HG03565 (cell line): ENCODE results near the gene KLHDC7A.

Experiments
- ATAC-seq: cut with Tn5 transposase; IDR thresholded peaks from one replicate; pipeline ENCODE4 v1.9.1; 2021; ENCODE audit warnings: mild to moderate bottlenecking, moderate library complexity; ENCODE audit not compliant: unreplicated experiment

The KLHDC7A gene

DNA sequence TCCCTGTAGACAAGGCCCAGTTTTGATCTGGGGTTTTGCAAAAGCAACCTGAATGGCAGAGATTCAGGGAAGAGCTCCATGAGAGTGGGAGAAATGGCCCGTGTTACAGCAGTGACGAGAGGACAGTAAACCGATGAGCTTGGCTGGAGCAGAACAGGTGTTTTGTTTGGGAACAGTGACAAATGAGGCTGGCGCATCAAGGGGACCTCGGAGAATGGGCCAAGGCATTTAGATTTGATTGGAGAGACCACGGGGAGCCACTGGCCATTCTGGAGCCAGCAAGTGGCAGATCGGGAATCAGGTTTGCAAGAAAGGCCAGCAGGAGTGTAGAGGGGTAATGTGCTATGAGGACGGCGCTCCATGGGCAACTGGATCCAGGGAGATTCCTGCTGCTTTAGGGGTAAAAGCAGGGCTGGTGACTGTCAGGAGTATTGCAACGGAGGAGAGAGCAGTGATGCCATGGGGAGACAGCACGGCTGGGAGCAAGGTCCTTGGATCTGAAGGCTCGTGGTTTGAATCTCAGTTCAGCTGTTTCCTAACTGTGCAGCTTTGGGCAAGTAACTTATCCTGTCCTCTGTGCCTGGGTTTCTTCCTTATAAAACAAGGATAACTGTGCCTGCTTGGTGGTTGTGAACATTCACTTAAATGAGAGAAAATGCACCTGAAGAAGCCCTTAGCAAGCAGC is 9.9 kb upstream of the KLHDC7A start:
- no peak for ATAC-seq

- ATAC-seq = no peak
These were observed 7.4 kb upstream of the KLHDC7A start for GRCh38 chr1:18473195-18473815.

- ATAC-seq = no peak
These were observed 6.1 kb upstream of the KLHDC7A start for GRCh38 chr1:18474559-18475175.

- ATAC-seq = no peak
These were observed 5.4 kb upstream of the KLHDC7A start for GRCh38 chr1:18475234-18475905.

- ATAC-seq = no peak
These were observed 1.3 kb upstream of the KLHDC7A start for GRCh38 chr1:18479454-18479853.

DNA sequence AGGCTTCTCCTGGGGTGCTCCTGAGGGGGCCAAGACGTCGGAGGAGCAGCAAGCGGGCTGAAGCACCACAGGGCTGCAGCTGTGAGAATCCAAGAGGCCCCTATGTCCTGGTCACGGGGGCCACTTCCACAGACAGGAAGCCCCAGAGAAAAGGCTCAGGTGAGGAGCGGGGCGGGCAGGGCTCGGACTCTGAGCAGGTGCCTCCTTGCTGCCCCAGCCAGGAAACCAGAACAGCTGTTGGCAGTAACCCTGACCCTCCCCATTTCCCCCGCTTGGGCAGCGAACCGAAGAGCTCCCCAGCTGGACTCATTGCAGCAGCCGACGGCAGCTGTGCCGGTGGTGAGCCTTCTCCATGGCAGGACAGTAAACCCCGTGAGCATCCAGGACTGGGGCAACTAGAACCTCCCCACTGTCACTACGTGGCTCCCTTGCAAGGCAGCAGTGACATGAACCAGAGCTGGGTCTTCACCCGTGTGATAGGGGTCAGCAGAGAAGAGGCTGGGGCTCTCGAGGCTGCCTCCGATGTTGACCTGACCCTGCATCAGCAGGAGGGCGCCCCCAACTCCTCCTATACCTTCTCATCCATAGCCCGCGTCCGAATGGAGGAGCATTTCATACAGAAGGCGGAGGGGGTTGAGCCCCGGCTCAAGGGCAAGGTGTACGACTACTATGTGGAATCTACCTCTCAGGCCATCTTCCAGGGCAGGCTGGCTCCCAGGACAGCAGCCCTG is 625 bp downstream of the KLHDC7A start:
- ATAC-seq = no peak

- no peak for ATAC-seq
These were observed 1.4 kb downstream of the KLHDC7A start for GRCh38 chr1:18481921-18482701.

GRCh38 chr1:18482721-18483425 is 2.1 kb downstream of the KLHDC7A start:
- ATAC-seq = no peak

DNA sequence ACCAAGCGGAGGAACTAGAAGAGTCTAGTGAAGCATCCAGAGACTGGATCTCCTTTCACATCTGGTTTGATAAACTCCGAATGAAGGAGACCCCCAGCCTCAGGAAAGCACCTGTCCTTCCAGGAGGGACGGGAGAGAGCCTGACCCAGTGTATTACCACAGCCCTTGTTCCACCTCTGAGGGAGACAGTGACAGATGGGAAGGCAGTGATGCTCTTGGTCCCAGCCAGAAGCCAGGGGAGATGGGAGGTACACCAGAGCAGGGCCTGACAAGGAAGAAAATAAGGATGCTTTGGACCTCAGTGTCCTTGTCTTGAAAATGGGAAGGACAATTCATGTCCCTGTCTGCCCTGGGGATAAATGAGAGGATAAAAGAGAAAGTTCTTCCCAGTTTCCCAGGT is 3.5 kb downstream of the KLHDC7A start:
- ATAC-seq = no peak

DNA sequence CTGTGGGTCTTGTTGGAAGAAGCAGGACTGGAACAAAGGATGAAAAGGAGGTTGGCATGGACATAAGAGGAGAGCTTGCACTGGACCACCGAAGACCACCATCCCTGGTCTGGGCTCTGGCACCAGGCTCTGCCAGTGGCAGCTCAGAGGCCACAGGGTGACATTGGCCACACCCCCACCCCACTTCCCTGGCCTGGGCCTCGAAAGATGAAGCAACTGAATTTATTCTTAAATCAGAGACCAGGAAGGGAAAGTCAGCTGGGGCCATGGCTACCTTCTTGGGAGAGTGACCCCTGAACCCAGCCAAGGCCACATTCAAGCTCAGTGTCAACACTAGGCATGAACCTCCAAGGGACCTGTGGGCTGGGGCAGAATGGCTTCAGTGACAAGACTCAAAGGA is 4.0 kb downstream of the KLHDC7A start:
- ATAC-seq = no peak

GRCh38 chr1:18485227-18485626 is 4.5 kb downstream of the KLHDC7A start:
- no peak for ATAC-seq

DNA sequence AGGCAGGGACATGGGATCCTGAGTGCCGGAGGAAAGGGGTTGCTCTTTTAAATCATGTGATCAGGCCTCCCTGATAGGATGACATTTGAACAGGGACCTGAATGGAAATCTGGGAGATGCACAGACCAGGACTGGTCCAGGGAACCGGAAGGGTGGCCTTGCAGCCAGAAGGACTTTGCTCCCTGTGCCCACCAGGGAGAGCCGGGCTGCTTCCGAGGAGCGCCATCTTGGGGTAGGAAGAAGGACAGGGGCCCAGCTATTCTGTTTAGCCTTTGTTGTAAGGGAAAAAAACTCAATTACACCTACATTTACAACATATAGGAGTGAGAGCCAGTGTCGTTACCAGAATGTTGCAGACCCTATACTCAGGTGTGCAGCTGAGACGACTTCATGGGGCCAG is 5.5 kb downstream of the KLHDC7A start:
- ATAC-seq = no peak

GRCh38 chr1:18489417-18490143 is 8.8 kb downstream of the KLHDC7A start:
- no peak for ATAC-seq

GRCh38 chr1:18491168-18491567 is 10.4 kb downstream of the KLHDC7A start:
- no peak for ATAC-seq

GRCh38 chr1:18494304-18494703 is 13.6 kb downstream of the KLHDC7A start:
- no peak for ATAC-seq

- ATAC-seq = no peak
These were observed 14.9 kb downstream of the KLHDC7A start for GRCh38 chr1:18495635-18496034.

DNA sequence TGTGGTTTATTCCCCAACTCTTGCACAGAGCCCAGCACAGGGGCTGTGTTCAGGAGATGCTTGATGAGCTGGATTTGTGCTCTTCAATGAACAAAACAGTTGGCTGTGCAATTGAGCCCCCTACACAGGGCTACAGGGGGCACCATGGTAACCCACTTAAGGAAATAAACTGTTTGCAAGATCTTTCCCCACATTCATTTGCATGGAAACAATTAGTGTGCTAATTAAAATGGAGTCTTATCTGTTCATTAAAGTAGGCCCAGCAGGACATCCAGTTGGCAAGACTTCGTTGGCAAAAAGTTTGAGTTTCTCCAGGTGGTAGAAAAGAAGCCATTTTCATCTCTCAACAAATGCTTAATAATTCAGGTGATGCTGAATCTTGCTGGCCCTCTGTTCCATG is 15.3 kb downstream of the KLHDC7A start:
- no peak for ATAC-seq

DNA sequence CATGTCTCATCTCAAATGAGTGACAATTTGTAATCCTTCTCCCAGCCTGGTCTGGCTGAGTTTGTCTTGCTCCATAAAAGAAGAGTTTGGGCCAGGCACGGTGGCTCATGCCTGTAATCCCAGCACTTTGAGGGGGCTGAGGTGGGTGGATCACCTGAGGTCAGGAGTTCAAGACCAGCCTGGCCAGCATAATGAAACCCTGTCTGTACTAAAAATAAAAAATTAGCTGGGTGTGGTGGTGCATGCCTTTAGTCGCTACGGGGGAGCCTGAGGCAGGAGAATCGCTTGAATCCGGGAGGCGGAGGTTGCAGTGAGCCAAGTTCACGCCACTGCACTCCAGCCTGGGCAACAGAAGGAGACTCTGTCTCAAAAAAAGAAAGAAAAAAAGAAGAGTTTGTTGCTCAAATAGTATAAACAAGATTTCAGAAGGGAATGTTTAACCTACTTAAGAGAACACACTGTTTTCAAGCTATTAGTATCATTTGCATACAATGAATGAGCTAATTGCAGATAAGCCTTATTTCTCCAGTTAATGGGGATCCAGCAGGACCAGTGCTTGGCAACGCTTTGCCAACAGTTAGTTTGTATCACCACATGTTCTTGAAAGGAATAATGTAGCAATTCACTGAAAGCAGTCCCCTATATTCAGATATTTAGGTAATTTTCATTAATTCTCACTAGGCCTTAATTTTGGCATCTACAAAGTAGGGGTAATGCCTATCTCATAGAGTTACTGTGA is 15.9 kb downstream of the KLHDC7A start:
- ATAC-seq = no peak
